ENCODE measurements around the gene CGB8.

The CGB8 gene

DNA sequence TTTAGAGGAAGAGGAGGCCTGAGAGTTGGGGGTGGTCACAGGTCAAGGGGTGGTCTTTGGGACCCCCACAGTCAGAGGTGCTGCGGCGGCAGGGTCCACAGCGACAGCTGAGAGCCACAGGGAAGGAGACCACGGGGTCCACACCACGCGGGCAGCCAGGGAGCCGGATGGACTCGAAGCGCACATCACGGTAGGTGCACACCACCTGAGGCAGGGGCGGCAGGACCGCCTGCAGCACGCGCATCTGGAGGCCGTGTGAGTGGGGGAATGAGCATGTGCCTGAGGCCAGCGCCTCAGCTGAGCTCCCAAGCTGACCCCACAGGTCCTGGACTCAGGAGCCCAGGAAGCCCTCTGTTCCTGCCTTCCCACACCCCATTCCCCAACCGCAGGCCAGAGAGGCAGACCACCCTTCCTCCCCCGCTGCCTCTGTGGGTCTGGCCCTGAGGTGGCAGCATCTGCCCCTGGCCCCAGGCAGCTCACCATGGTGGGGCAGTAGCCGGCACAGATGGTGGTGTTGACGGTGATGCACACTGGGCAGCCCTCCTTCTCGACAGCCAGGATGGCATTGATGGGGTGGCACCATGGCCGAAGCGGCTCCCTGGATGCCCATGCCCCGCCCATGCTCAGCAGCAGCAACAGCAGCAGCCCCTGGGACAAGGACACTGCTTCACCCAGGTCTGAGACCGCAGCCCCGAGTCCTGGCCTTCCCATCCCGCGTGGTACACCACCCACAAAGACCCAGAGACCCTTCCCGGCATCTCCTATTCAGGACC lies 32.7 kb downstream of the CGB8 start:
- ATAC-seq (replicated peaks) = no peak
- peaks cover 25 to 26% of the 10 kb centered on the region in 2 donors for H3K36me3 Mint-ChIP-seq
- peak overlapping the region; percentile 32 for H3K27ac Mint-ChIP-seq
- no peak overlapping the region for H3K4me3 Mint-ChIP-seq
- DNase-seq = no peak
- H3K9me3 Mint-ChIP-seq = no peaks in the 10 kb centered on the region
- peaks cover 5 to 17% of the 10 kb centered on the region in 2 donors for H3K27me3 Mint-ChIP-seq
- H3K4me1 Mint-ChIP-seq = peaks cover 17 to 40% of the 10 kb centered on the region in 2 donors

DNA sequence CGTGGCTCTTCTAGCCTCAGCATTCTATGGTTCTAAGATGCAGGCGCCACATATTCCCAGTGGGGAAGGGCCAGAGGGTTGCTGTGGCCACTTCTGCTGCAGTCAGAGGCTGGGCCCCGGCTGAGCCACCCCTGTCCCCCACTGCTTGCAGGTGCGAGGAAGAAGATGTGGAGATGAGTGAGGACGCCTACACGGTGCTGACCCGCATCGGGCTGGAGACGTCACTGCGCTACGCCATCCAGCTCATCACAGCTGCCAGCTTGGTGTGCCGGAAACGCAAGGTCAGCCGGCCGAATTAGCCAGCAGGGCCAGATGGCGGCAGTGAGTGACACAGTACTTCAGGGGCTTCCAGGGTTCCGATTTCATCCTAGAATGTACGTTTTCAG lies 34.0 kb downstream of the CGB8 start:
- peaks cover 5 to 11% of the 10 kb centered on the region in 2 donors for H3K27me3 Mint-ChIP-seq
- H3K27ac Mint-ChIP-seq = no peak overlapping the region
- H3K4me3 Mint-ChIP-seq = no peak overlapping the region
- ATAC-seq (replicated peaks) (no peak), DNase-seq (no peak)
- H3K36me3 Mint-ChIP-seq = peaks cover 34 to 40% of the 10 kb centered on the region in 2 donors
- H3K4me1 Mint-ChIP-seq = peaks cover 11 to 26% of the 10 kb centered on the region in 2 donors
- H3K9me3 Mint-ChIP-seq = no peaks in the 10 kb centered on the region

DNA sequence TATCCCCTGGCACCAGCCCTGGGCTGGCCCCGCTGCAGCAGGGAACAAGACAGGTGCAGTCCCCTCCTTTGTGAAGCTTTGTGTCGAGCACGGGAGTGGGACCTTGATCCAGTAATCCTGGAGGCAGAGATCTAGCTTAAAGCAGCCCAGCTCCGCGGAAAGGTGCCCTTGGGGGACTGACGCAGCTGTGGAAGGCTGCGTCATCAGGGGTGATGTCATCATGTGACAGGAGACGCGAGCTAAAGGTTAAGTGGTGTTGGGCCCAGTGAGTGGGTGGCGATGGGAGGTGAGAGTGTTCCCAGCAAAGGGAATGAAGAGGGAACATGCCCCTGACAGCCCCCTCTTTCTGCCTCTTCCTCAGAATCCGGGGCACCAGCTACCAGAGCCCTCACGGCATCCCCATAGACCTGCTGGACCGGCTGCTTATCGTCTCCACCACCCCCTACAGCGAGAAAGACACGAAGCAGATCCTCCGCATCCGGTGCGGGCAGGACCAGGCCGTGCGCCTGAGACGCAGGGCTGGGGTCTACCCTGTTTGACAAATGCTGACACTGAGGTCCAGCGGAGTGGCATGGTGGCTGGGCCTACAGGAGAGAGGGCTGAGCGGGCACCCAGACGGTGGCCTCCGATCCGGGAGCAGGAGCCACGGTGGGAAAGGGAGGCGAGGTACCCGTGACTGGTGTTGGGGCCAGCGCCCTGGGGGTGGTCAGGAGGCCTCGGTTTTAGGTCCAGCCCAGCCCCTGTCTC lies 34.6 kb downstream of the CGB8 start:
- Mint-ChIP-seq H3K9me3 (no peaks in the 10 kb centered on the region), H3K27ac (peak overlapping the region; percentile 16), H3K36me3 (peaks cover 34 to 45% of the 10 kb centered on the region in 2 donors), H3K4me3 (no peak overlapping the region), H3K4me1 (peaks cover 10 to 20% of the 10 kb centered on the region in 2 donors), H3K27me3 (peaks cover 4 to 5% of the 10 kb centered on the region in 2 donors)
- DNase-seq = no peak
- ATAC-seq (replicated peaks) = no peak

DNA sequence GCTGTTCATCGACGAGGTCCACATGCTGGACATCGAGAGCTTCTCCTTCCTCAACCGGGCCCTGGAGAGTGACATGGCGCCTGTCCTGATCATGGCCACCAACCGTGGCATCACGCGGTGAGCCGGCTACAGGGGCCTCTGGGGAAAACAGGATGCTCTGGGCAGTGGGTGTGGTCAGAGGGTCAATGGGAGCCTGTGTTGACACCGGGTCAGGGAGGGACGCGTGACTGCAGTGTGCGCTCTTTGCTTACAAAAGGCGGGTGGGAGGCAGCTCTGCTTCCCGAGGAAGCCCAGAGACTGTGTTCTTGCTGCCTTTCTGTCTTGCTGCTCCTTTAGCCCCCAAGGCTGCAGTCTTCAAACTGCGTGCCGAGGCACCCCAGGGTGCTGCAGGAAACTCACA lies 37.7 kb downstream of the CGB8 start:
- ATAC-seq (replicated peaks) (no peak), DNase-seq (no peak)
- no peak overlapping the region for H3K4me3 Mint-ChIP-seq
- no peaks in the 10 kb centered on the region for H3K27me3 Mint-ChIP-seq
- H3K4me1 Mint-ChIP-seq = peaks cover 0 to 2% of the 10 kb centered on the region in 2 donors
- no peaks in the 10 kb centered on the region for H3K9me3 Mint-ChIP-seq
- peaks cover 31 to 52% of the 10 kb centered on the region in 2 donors for H3K36me3 Mint-ChIP-seq
- no peak overlapping the region for H3K27ac Mint-ChIP-seq

DNA sequence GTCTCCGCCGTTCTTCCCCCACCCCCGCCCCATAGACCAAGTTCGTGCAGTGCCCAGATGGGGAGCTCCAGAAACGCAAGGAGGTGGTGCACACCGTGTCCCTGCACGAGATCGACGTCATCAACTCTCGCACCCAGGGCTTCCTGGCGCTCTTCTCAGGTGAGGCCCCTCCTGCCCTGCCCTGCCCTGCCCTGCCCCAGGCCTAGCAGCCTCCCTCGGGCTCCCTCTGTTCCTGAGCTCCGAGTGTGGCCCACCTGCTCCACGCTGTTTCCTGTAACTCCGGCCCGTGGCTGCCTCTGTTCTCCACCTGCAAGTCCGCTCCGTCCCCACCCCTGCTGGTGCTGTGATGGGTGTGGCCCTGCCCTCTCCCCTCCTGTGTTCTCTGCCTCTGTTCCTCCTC lies 38.5 kb downstream of the CGB8 start:
- DNase-seq (no peak), ATAC-seq (replicated peaks) (no peak)
- Mint-ChIP-seq H3K9me3 (no peaks in the 10 kb centered on the region), H3K27ac (peak overlapping the region; percentile 43), H3K4me1 (peaks cover 0 to 2% of the 10 kb centered on the region in 2 donors), H3K36me3 (peaks cover 32 to 48% of the 10 kb centered on the region in 2 donors), H3K4me3 (no peak overlapping the region), H3K27me3 (no peaks in the 10 kb centered on the region)

DNA sequence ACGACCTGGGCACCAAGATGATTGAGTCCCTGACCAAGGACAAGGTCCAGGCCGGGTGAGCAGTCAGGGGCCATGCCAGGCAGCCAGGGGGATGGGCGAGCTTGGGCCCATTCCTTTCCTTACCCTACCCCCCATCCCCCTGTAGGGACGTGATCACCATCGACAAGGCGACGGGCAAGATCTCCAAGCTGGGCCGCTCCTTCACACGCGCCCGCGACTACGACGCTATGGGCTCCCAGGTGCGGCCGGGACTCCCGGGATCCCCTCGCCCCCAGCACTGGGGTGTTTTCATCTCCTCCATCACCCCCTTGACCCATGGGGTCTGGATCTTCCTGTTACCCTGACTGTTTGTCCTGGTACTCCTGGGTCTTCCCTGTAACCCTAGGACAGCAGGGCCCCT lies 39.1 kb downstream of the CGB8 start:
- Mint-ChIP-seq H3K4me1 (peaks cover 0 to 2% of the 10 kb centered on the region in 2 donors), H3K27me3 (no peaks in the 10 kb centered on the region), H3K9me3 (no peaks in the 10 kb centered on the region), H3K36me3 (peaks cover 36 to 50% of the 10 kb centered on the region in 2 donors), H3K27ac (no peak overlapping the region), H3K4me3 (no peak overlapping the region)
- ATAC-seq (replicated peaks) (no peak), DNase-seq (no peak)

DNA sequence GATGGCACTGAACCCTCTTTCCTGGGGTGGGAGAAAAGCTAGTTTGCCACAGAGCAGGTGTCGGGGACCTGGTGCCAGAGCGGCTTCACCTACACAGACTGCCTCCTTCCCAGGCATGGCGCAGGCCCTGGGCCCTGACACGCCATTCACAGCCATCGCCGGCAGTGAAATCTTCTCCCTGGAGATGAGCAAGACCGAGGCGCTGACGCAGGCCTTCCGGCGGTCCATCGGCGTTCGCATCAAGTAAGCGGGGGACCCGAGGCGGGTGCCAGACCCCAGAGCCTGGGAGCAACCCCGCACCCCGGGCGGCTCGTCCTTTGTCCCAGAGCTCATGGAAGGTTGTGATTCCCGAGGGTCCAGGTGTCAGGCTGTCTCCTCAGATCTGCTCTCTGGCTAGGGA lies 42.0 kb downstream of the CGB8 start:
- no peaks in the 10 kb centered on the region for H3K9me3 Mint-ChIP-seq

DNA sequence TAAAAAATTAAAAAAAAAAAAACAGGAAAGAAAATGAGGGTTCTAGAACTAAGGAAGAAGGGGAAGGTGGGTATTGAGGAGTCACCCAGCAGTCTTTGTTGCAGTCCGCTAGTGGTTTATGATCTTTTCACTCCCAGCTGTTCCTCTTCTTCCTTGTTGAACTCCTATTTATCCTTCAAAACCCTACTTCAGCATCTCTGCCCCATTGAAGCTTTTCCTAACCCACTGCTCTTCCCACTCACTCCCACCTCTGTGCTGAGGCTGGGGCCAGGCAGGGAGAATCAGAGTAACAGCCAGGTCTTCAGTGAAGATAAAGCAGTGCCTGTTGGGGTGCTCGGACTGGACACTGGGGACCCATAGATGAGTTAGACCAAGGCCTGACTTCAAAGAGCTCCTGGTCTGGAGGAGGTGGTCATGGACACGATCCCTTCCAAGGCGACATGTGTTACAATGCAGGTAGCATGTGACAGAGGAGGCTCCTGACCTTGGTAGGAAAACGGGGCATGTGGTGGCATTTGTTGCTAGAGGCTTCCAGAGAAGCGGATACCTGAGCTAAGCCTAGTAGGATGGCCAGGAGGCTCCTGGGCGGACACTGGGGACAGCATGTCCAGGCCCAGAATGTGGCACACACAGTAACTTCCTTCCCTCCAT lies 43.8 kb downstream of the CGB8 start:
- no peaks in the 10 kb centered on the region for H3K9me3 Mint-ChIP-seq
- H3K4me1 Mint-ChIP-seq = no peaks in the 10 kb centered on the region
- no peak overlapping the region for H3K27ac Mint-ChIP-seq
- ATAC-seq (replicated peaks) (no peak), DNase-seq (no peak)
- no peaks in the 10 kb centered on the region for H3K27me3 Mint-ChIP-seq
- H3K36me3 Mint-ChIP-seq = peaks cover 29 to 44% of the 10 kb centered on the region in 2 donors
- H3K4me3 Mint-ChIP-seq = no peak overlapping the region

More for the DNA sequence above, 42.0 kb downstream of the CGB8 start:
- H3K27ac Mint-ChIP-seq = no peak overlapping the region
- peaks cover 36 to 53% of the 10 kb centered on the region in 2 donors for H3K36me3 Mint-ChIP-seq
- H3K27me3 Mint-ChIP-seq = no peaks in the 10 kb centered on the region
- no peak overlapping the region for H3K4me3 Mint-ChIP-seq
- ATAC-seq (replicated peaks) = no peak
- H3K4me1 Mint-ChIP-seq = peaks cover 0 to 2% of the 10 kb centered on the region in 2 donors
- no peak for DNase-seq

DNA sequence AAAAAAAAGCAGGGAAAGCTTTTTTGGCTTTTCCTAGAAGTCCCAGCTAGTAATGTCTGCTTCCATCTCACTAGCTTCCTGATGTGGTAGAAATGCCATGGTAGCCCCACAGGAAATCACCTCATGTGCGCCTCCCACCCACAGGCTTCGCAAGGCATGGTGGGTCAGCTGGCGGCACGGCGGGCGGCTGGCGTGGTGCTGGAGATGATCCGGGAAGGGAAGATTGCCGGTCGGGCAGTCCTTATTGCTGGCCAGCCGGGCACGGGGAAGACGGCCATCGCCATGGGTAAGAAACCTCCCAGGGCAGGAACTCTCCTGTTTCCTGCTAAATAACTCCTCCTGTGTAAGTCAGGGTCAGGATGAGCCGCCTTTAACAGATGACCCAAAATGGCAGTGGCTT lies 44.8 kb downstream of the CGB8 start:
- Mint-ChIP-seq H3K27ac (no peak overlapping the region), H3K4me1 (peaks cover 0 to 2% of the 10 kb centered on the region in 2 donors), H3K27me3 (no peaks in the 10 kb centered on the region), H3K4me3 (no peak overlapping the region), H3K9me3 (no peaks in the 10 kb centered on the region), H3K36me3 (peaks cover 26 to 46% of the 10 kb centered on the region in 2 donors)
- no peak for ATAC-seq (replicated peaks)
- DNase-seq = no peak

DNA sequence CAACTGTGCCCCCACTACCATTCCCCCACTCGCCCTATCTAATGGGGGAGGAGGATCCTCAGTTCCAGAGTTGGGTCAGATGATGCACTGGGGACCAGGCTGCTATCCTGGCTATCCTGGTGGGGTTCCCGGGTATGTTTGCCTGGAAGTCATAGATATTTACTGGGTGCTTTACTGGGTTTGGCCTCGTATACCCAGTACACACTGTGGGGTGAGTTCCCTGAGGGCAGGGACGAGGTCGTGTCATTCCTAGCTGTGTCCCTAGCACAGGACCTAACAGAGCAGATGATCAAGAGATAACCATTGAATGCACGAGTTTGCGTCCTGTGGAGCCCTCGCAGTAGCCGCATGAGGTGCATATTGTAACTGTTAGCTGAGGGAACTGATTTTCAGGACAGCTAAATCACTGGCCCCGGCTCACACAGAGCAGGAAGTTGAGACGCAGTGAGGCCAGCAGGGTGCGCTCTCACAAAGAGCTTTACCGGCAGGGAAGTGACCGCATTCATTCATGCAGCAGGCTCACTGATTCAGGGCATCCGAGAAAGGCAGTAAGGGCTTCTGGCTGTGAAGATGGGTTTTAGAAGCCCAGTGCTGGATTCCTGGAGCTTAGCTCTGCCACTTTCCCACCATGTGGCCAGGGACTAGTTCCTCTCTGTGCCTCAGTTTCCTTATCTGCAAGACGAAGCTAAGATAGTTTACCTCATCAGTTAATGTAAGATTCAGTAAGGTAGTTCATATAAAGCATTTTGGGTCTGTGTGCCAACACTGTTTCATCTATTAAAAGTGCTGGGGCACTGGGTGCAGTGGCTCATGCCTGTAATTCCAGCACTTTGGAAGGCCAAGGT lies 49.2 kb downstream of the CGB8 start:
- peak; percentile 81 to 82 for ATAC-seq (replicated peaks)
- no peaks in the 10 kb centered on the region for H3K27me3 Mint-ChIP-seq
- no peak overlapping the region for H3K4me3 Mint-ChIP-seq
- peak overlapping the region; percentile 25 for H3K27ac Mint-ChIP-seq
- peaks cover 25 to 45% of the 10 kb centered on the region in 2 donors for H3K36me3 Mint-ChIP-seq
- H3K4me1 Mint-ChIP-seq = peaks cover 15 to 21% of the 10 kb centered on the region in 2 donors
- no peak for DNase-seq
- no peaks in the 10 kb centered on the region for H3K9me3 Mint-ChIP-seq

DNA sequence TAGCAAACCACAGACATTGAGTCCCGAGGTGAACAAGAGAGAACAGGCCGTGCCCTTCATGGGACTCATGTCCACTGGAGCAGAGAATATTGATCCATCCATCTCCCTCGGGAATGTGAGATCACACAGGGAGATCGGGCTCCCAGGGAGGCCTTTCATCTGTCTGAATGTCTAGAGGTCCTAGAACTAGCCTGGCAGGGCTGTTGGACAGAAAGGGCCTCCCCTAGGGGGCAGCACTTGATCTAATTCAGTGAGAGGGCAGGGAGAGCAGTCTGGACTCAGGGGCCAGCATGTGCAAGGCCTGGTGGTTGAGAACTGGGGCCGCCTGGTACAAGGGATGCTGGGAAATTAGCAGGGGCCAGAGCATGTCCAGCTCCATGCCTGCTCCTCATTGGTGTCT lies 50.9 kb downstream of the CGB8 start:
- Mint-ChIP-seq H3K4me1 (peaks cover 20 to 31% of the 10 kb centered on the region in 2 donors), H3K4me3 (no peak overlapping the region), H3K27me3 (no peaks in the 10 kb centered on the region), H3K9me3 (no peaks in the 10 kb centered on the region), H3K36me3 (peaks cover 19 to 40% of the 10 kb centered on the region in 2 donors), H3K27ac (no peak overlapping the region)
- no peak for DNase-seq
- no peak for ATAC-seq (replicated peaks)
